D341Med (cell line): ENCODE results near the gene CLIP3.
"Not testable (repeated sequence)": the region's sequence is repeated elsewhere in the genome, so short reads cannot be mapped to it uniquely, and the experiment has no call there.

Experiments used
- DNase-seq: peaks from one replicate; pipeline ENCODE4 v3.0.0; 2012; ENCODE audit warnings: low spot score

The CLIP3 gene, protein sequence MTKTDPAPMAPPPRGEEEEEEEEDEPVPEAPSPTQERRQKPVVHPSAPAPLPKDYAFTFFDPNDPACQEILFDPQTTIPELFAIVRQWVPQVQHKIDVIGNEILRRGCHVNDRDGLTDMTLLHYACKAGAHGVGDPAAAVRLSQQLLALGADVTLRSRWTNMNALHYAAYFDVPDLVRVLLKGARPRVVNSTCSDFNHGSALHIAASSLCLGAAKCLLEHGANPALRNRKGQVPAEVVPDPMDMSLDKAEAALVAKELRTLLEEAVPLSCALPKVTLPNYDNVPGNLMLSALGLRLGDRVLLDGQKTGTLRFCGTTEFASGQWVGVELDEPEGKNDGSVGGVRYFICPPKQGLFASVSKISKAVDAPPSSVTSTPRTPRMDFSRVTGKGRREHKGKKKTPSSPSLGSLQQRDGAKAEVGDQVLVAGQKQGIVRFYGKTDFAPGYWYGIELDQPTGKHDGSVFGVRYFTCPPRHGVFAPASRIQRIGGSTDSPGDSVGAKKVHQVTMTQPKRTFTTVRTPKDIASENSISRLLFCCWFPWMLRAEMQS

DNA sequence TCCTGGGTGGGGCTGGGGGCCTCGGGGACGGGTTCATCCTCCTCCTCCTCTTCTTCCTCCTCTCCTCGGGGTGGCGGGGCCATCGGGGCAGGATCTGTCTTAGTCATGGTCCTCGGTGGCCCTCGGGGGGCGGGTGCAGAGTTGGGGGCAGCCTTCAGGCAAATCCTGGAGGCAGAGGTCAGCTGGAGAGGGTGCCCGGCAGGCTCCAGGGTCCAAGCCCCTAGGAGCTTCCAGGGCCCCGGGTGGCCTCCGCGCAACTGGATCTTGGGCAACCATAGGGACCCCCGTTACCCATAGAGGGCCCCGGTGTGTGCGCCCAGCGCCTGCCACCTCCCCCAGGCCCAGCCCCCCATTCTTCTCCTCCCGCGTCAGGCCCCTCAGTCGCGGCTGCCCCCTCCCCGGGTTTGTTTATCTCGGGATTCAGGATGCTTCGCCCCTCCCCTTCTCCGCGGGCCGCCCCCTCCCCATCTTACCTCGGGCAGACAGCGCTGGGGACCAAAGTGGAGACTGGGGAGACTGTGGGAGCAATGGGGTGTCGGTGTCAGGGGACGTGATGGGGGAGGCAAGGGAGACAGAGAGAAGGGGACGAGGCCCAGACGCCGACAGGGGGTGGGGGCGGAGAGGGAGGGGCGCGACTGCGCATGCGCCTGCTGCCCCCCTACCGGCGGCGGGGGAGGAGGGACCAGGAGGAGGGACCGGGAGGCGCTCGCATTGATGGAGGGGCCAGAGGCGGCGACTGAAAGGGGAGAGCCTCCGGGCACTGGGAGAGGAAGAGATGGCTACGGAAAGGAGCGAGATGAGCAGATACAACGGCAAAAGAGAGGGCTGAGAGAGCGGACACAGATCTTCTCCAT is at the start of gene CLIP3:
CLIP3 (minus strand) TSS at position 623 of the 854 bp plus-strand sequence; CDS start at position 107, 516 bp downstream.
- DNase-seq: no peak

- no peak for DNase-seq
These were observed 49.2 kb upstream of the CLIP3 start for GRCh38 chr19:36081894-36082293.

DNA sequence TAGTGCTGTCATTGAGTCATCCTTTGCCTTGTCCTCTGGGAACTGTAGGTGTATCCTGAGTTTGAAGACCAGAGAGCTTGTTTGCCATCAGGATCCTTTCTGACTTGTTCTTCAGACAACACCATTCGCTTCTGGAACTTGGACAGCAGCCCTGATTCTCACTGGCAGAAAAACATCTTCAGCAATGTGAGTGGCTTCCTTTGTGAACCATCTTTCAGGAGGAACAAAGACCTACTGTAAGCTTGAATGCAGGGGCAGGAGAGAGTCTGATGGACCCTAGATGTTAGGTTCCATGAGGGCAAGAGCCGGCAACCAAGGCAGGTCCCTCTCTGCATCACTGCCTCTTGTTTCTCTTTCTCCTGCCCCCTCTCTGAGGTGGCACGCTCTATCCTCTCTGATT is 48.7 kb upstream of the CLIP3 start:
- DNase-seq: no peak

- no peak for DNase-seq
These were observed 46.8 kb upstream of the CLIP3 start for GRCh38 chr19:36079389-36079945.

GRCh38 chr19:36073121-36073876 is 40.6 kb upstream of the CLIP3 start:
- no peak for DNase-seq

- DNase-seq: no peak
These were observed 39.4 kb upstream of the CLIP3 start for GRCh38 chr19:36072081-36072480.

DNA sequence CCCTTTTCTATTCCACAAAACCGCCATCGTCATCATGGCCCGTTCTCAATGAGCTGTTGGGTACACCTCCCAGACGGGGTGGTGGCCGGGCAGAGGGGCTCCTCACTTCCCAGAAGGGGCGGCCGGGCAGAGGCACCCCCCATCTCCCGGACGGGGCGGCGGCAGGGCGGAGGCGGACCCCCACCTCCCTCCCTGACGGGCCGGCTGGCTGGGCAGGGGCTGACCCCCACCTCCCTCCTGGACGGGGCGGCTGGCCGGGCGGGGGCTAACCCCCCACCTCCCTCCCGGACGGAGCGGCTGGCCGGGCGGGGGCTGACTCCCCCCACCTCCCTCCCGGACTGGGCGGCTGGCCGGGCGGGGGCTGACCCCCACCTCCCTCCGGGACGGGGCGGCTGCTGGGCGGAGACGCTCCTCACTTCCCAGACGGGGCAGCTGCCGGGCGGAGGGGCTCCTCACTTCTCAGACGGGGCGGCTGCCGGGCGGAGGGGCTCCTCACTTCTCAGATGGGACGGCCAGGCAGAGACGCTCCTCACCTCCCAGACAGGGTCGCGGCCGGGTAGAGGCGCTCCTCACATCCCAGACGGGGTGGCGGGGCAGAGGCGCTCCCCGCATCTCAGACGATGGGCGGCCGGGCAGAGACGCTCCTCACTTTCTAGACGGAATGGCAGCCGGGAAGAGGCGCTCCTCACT is 36.3 kb upstream of the CLIP3 start:
- DNase-seq: not testable (repeated sequence)

- DNase-seq: no peak
These were observed 35.0 kb upstream of the CLIP3 start for GRCh38 chr19:36067681-36068080.

GRCh38 chr19:36064826-36065225 is 32.2 kb upstream of the CLIP3 start:
- no peak for DNase-seq

- no peak for DNase-seq
These were observed 28.7 kb upstream of the CLIP3 start for GRCh38 chr19:36061367-36061766.

- peak; percentile 83 for DNase-seq
These were observed 27.8 kb upstream of the CLIP3 start for GRCh38 chr19:36060430-36060829.

DNA sequence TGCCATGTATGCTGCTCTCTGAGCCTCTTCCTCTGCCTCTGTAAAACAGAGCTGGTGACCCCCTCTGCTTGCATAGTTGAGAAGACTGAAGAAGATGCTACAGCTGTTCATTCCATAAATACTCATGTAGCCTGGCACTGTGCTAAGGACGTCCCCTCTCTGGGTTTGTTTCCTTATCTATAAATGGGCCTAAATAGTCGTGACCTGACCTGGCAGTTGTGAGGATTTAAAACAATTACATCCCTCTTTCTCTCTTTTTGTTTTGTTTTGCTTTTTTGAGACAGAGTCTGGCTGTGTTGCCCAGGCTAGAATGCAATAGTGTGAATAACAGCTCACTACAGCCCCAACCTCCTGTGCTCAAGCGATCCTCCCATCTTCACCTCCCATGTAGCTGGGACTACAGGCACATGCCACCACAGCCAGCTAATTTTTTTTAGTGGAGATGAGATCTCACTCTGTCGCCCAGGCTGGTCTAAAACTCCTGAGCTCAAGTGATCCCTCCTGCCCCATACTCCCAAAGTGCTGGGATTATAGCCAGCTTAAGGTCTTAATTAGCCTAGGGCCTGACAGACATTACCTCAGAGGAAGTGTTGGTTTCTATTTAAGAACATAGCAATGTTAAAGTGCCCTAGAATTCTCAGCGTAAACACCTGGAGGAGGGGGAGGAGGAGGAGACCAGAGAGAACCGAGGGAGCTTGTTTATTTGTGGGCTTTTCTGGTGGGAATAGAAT is 26.7 kb upstream of the CLIP3 start:
- DNase-seq: peak; percentile 67

DNA sequence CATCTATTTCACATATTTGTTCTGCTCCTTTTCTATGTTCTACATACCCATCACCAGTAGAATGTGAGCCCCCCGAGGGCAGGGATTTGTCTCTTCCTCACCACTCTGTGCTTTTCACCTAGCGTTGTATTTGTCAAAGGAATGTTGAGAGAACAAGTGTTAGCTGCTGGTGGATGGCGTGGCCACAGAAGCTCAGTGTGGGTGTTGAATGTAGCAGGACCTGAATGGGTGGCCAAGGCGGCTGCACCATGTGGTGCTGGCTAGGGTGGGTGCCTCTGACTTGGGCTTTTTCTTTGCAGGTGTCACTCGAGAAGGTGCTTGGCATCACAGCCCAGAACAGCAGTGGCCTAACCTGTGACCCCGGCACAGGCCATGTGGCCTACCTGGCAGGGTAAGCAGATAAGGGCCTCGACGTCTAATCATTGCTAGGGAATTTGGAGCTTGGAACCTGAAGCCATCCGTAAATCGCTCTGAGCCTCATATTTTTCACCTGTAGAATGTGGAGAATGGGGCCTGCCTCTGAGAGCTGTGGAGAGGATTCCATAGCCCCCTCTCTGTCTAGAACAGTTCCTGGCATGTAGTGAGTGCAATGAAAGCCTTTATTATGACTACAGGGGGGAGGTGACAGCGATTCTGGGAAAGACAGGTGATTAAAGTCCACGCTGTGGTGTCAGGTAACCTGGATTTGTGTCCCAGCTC is 26.0 kb upstream of the CLIP3 start:
- DNase-seq: no peak

DNA sequence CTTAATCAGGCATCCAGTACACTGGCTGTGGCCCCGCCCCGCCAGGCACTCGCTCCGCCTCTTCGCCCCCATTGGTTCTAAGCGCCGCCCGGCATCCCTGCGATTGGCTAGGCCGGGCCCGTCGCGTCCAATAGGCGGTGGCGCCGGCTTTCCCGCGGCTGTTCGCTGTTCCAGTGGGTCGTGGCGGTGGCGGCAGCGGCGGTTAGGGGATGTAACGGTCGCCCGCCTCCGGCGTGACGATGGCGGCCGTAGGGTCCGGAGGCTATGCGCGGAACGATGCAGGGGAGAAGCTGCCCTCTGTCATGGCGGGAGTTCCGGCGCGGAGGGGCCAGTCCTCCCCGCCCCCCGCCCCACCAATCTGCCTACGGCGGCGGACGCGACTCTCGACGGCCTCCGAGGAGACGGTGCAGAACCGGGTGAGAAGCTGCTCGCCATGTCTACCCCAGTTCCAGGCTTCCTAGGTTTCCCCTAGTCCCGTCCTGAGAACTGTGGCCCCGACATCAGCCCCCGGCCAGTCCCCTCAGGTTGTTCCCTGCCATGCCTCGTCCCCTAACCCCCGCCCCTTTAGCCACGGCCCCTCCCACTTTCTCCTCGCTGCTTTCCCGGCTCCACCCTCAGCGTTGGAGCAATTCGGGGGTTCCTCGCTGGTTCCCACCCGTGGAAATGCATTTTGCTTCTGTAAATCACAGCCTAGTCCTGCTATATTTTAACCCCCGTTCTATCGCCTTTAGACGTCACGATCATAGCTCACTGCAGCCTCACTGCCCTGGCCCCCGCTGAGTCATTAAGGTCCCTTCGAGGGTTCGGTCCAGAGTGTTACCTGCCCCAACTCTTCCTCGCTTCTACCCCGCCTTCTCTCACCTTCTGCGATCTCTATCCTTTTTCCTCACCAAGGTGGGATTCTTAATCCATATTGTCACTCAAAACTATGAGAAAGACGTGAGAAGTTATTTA is 22.3 kb upstream of the CLIP3 start, which contains the start of gene WDR62:
WDR62 (plus strand) TSS at position 165 of the 954 bp plus-strand sequence; CDS start at position 240, 75 bp downstream.
- DNase-seq: peak; percentile 96

DNA sequence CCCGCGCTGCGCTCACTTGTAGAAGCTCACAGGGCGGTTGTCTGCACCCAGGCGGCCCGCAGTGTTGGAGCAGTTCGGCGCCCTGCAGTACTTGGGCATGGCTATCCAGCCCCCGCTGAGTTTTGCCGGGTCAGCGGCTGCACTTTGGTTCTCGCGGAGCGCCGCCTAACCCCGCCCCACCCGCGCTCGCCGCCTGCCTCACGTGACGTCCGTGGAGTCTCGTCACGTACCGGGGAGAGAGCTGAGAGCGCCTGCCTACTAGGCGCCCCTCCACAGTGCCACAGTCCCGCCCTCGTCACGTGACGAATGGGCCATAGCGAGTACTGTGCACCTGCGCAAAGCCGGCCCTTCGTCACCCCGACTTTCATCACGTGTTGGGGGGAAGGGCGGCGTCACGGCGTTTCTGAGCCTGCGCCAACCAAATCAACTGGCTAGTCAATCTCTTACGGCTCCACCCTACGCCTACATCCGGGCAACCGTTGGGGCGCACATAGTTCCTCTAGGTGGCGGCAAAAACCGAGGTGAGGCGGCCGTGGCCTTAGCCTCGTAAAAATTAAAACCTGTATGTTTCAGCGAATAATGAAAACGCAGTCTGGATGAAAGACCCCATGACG is 21.6 kb upstream of the CLIP3 start, which contains the start of gene THAP8:
THAP8 (minus strand) TSS at position 167 of the 614 bp plus-strand sequence; CDS start at position 99, 68 bp downstream.
- DNase-seq: peak; percentile 96

- DNase-seq: no peak
These were observed 19.0 kb upstream of the CLIP3 start for GRCh38 chr19:36051637-36052036.

DNA sequence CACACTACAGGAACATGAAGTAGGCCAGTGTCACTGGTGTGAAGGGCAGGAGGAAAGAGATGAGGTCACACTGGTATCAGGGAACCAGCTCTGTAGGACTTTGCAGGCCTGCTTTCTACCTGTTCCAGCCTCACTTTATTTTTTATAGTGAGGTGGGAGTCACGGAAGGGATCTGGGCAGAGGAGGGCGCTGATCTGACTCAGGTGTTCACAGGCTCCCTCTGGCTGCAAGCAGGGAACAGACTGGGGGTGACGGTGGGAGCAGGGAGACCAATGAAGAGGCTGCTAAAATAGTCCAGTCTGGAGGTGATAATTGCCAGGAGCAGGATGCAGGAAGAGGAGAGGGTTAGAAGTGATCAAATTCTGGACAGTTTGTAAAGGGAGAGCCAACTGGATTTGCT is 18.6 kb upstream of the CLIP3 start:
- peak; percentile 68 for DNase-seq
